Adrenal gland (tissue), 5 donors: ENCODE measurements around the gene MYO10.

Source experiments
- POLR2A ChIP-seq, 2 donors: fragments of 450-650 bp; IDR thresholded peaks; one replicate each; pipeline ENCODE4 v1.6.1; 2017; ENCODE audit warnings: antibody characterized with exemption in 2 of 2, mild to moderate bottlenecking in 2 of 2, moderate library complexity in 1 of 2
- TF ChIP-seq, protein P1 (sequence below), 6 experiments: fragments of 450-650 bp in 4 of 6; fragments of 200-600 bp in 2 of 6; sonication (generic) in 1 of 6; IDR thresholded peaks; 1 replicate in 5 of 6; 2 replicates in 1 of 6; pipeline versions ENCODE4 v1.5.1 to v1.8.0; 2016 to 2021; ENCODE audit warnings: antibody characterized with exemption in 6 of 6, mild to moderate bottlenecking in 2 of 6, moderate library complexity in 1 of 6
- donor health status: DM: no; HTN: no; CAD: no.

DNA sequence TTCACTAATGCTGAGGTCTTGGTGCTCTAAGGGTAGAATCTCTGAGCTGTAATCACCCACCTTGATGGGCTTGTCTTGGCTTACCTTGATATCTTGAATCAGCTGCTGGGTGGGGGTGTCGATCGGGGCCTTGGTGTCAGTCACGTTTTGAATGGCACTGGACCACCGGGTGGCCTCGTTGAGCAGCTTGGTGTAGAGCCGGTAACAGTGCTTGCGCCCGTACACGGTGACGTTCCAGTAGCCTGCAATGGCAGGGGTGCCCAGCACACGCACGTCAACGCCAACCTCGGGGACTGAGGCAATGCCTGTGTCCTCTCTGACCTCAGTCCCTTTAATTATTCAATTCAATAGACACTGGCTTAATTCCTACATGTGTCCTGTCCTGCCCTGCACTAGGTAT, 256.2 kb downstream of the MYO10 start:
- no peak for TF ChIP-seq POLR2A (IDR thresholded peaks at IDR 0.05)
- TF ChIP-seq, protein P1, sequence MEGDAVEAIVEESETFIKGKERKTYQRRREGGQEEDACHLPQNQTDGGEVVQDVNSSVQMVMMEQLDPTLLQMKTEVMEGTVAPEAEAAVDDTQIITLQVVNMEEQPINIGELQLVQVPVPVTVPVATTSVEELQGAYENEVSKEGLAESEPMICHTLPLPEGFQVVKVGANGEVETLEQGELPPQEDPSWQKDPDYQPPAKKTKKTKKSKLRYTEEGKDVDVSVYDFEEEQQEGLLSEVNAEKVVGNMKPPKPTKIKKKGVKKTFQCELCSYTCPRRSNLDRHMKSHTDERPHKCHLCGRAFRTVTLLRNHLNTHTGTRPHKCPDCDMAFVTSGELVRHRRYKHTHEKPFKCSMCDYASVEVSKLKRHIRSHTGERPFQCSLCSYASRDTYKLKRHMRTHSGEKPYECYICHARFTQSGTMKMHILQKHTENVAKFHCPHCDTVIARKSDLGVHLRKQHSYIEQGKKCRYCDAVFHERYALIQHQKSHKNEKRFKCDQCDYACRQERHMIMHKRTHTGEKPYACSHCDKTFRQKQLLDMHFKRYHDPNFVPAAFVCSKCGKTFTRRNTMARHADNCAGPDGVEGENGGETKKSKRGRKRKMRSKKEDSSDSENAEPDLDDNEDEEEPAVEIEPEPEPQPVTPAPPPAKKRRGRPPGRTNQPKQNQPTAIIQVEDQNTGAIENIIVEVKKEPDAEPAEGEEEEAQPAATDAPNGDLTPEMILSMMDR (IDR thresholded peaks at IDR 0.05), result no peak
